Adrenal gland (tissue), 12 donors: Measurements from ENCODE around the gene ZNHIT1. TPM values are rescaled to one million over a fixed set of nuclear protein-coding genes. Genes with fewer than 3 reads are reported as not detected.

Experiments
- DNase-seq, 7 donors: peaks; one replicate each; pipeline ENCODE4 v3.0.0-alpha.2; 2019 to 2020
- H3K27ac ChIP-seq, 5 donors: fragments of 200-600 bp; sonication (generic) in 4 of 5; 1 replicate in 3 of 5; 2 replicates in 2 of 5; pipeline versions ENCODE4 v1.5.1 to v1.8.0; 2016 to 2020; ENCODE audit warnings: mild to moderate bottlenecking in 1 of 5
- H3K27me3 ChIP-seq: fragments of 200-600 bp; 2 replicates; pipeline ENCODE4 v1.8.0; 2021
- H3K36me3 ChIP-seq, 2 donors: fragments of 200-600 bp; replicated peaks in 1 of 2; 1 replicate in 1 of 2; 2 replicates in 1 of 2; pipeline versions ENCODE4 v1.5.1 to v1.8.0; 2018 to 2022
- H3K4me1 ChIP-seq, 2 donors: fragments of 200-600 bp; replicated peaks in 1 of 2; 1 replicate in 1 of 2; 2 replicates in 1 of 2; pipeline versions ENCODE4 v1.5.1 to v1.8.0; 2018 to 2021
- H3K4me3 ChIP-seq, 4 donors: fragments of 200-600 bp; sonication (generic) in 3 of 4; one replicate each; pipeline ENCODE4 v1.5.1; 2016 to 2018
- H3K9me3 ChIP-seq, 3 donors: fragments of 200-600 bp; sonication (generic) in 1 of 3; replicated peaks in 1 of 3; 1 replicate in 2 of 3; 2 replicates in 1 of 3; pipeline versions ENCODE4 v1.5.1 to v1.8.0; 2016 to 2021
- CTCF ChIP-seq, 6 experiments: fragments of 450-650 bp in 4 of 6; fragments of 200-600 bp in 2 of 6; sonication (generic) in 1 of 6; IDR thresholded peaks; 1 replicate in 5 of 6; 2 replicates in 1 of 6; pipeline versions ENCODE4 v1.5.1 to v1.8.0; 2016 to 2021; ENCODE audit warnings: antibody characterized with exemption in 6 of 6, mild to moderate bottlenecking in 2 of 6, moderate library complexity in 1 of 6
- POLR2A ChIP-seq, 2 donors: fragments of 450-650 bp; IDR thresholded peaks; one replicate each; pipeline ENCODE4 v1.6.1; 2017; ENCODE audit warnings: antibody characterized with exemption in 2 of 2, mild to moderate bottlenecking in 2 of 2, moderate library complexity in 1 of 2
- WGBS, 4 donors: extraction: QIAGEN DNeasy Blood & Tissue Kit in 2 of 4; methylation state at CpG; one replicate each; pipeline versions ENCODE4 v1.1.5 to v1.1.7; 2013 to 2017; 5-methylcytosine and 5-hydroxymethylcytosine counted together
- intact Hi-C, 2 donors: fragments of 100-400 bp; cut with DNase I; formaldehyde crosslinking; loops; one replicate each; pipeline versions ENCODE4 v1.14.1 to v1.15.0; 2022 to 2023
- polyA plus RNA-seq, 3 donors: library from polyadenylated mRNA; stranded (reverse); fragments of 200-250 nt in 2 of 3; fragments of 350-450 nt in 1 of 3; fragmentation: Illumina TruSeq in 1 of 3; extraction: RNeasy Lipid Tissue Mini Kit (QIAGEN cat#74804) in 1 of 3; gene quantifications; one replicate each; pipeline ENCODE4 v1.2.3, GENCODE V29; 2013 to 2014
- total RNA-seq, 9 donors: library from RNA; depleted of rRNA in 4 of 9; stranded (reverse); fragments of >200 nt in 4 of 9; fragments of 120-200 nt in 1 of 9; fragmentation: NEBNext Ultra II Directional in 1 of 9; extraction: Animal tissue kit (Norgen Biotek cat#: 25700) in 1 of 9; gene quantifications; one replicate each; pipeline versions ENCODE4 v1.1.0 to v1.2.4, GENCODE V29; 2013 to 2023
- donor health status: healthy with polysubstance abuse.
- donor health status: Bipolar disorder and iron deficiency.
- donor health status: DM: yes; HTN: yes; CAD: no.
- donor health status: DM: no; HTN: no; CAD: no.
- donor health status: DM: no; HTN: no; CAD: no.
- donor health status: DM: yes; HTN: yes; CAD: no.

Gene ZNHIT1
- total and polyA plus RNA-seq, 12 donors: 34.7 to 228 (median 104) TPM

- peak overlapping the region; percentile 32 to 85 (median 72) for H3K4me3 ChIP-seq
- WGBS, 4 donors: 0 to 10% (median 1%) methylated on average over 6 to 34 of the region's 34 CpGs
- no peaks in the 10 kb centered on the region for H3K9me3 ChIP-seq
- H3K36me3 ChIP-seq: peaks cover 0 to 28% of the 10 kb centered on the region in 2 donors
- no peaks in the 10 kb centered on the region for H3K27me3 ChIP-seq
- peak overlapping the region in 3 of 5 donors; percentile 79 to 89 (median 84) for H3K27ac ChIP-seq
- intact Hi-C loops: no loop called here
- no peak for TF ChIP-seq CTCF (IDR thresholded peaks at IDR 0.05)
- no peak for TF ChIP-seq POLR2A (IDR thresholded peaks at IDR 0.05)
- H3K4me1 ChIP-seq: peaks cover 3 to 36% of the 10 kb centered on the region in 2 donors
- DNase-seq: peak in 1 of 7 donors; percentile 38
Observed at GRCh38 chr7:101216860-101217387, 1.0 kb upstream of the ZNHIT1 start.

DNA sequence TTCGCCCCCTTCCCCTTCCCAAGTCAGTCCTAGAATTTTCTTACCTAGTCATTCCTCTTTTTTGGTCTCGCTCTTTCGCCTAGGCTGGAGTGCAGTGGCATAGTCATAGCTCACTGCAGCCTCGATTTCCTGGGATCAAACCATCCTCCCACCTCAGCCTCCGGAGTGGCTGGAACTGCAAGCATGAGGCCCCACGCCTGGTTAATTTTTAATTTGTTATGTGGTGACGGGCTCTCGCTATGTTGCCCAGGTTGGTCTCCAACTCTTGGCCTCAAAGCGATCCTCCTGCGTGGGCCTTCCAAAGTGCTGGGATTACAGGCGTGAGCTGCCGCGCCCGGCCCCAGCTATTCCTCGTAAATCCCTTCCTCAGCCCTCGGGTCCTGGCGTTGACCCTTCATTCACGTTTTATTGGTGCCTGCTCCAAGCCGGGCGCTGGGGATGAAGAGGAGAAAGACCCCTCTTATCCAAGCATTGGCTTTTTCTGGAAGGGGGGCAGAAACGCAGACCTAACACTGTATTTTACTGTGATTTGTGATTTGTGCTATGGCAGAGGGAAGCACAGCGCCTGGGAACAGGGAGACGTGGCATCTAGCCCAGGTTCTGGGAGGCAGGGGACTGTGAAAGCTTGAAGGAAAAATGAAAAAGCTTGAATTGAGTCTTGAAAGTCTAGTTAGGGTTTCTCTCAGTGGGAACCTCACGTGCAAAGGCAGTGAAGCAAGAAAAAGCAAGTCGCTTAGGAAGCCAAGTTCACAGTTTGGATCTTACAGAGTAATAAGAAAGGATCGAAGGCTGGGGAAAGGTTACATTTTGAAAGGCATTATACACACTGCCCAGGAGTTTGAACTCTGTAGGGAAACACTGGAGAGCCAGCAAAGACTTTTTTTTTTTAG is 516 bp downstream of the ZNHIT1 start:
- Histone ChIP-seq H3K36me3 (peaks cover 0 to 29% of the 10 kb centered on the region in 2 donors), H3K4me1 (peaks cover 3 to 36% of the 10 kb centered on the region in 2 donors), H3K27me3 (no peaks in the 10 kb centered on the region), H3K9me3 (no peaks in the 10 kb centered on the region), H3K27ac (peak overlapping the region in 3 of 5 donors; percentile 48 to 89 (median 84)), H3K4me3 (peak overlapping the region; percentile 31 to 85 (median 62))
- no peak for TF ChIP-seq POLR2A (IDR thresholded peaks at IDR 0.05)
- TF ChIP-seq CTCF (IDR thresholded peaks at IDR 0.05): no peak
- 6 to 9% (median 8%) methylated on average over 22 to 26 of the region's 26 CpGs for WGBS, 4 donors
- intact Hi-C loops: no loop called here
- no peak for DNase-seq

GRCh38 chr7:101220295-101220694 is 2.3 kb downstream of the ZNHIT1 start:
- 49 to 60% (median 53%) methylated on average over 2 to 5 of the region's 5 CpGs for WGBS, 4 donors
- no peaks in the 10 kb centered on the region for H3K27me3 ChIP-seq
- intact Hi-C loops: no loop called here
- no peak for TF ChIP-seq CTCF (IDR thresholded peaks at IDR 0.05)
- TF ChIP-seq POLR2A (IDR thresholded peaks at IDR 0.05): no peak
- peaks cover 0 to 32% of the 10 kb centered on the region in 2 donors for H3K36me3 ChIP-seq
- no peak overlapping the region for H3K4me3 ChIP-seq
- H3K4me1 ChIP-seq: peaks cover 3 to 36% of the 10 kb centered on the region in 2 donors
- no peaks in the 10 kb centered on the region for H3K9me3 ChIP-seq
- no peak for DNase-seq
- H3K27ac ChIP-seq: no peak overlapping the region

GRCh38 chr7:101222275-101222830 is 4.4 kb downstream of the ZNHIT1 start:
- no peak for TF ChIP-seq POLR2A (IDR thresholded peaks at IDR 0.05)
- TF ChIP-seq CTCF (IDR thresholded peaks at IDR 0.05): no peak

More at GRCh38 chr7:101222275-101222830, 4.4 kb downstream of the ZNHIT1 start:
- H3K4me1 ChIP-seq: peaks cover 0 to 25% of the 10 kb centered on the region in 2 donors
- H3K27me3 ChIP-seq: no peaks in the 10 kb centered on the region
- H3K9me3 ChIP-seq: no peaks in the 10 kb centered on the region
- no peak overlapping the region for H3K4me3 ChIP-seq
- WGBS, 4 donors: 90 to 93% (median 92%) methylated on average over 13 to 27 of the region's 27 CpGs
- peaks cover 0 to 36% of the 10 kb centered on the region in 2 donors for H3K36me3 ChIP-seq
- DNase-seq: no peak
- intact Hi-C loops: no loop called here
- H3K27ac ChIP-seq: no peak overlapping the region
